ENCODE results near the gene UMODL1. TPM values are rescaled to one million over a fixed set of nuclear protein-coding genes. Genes with fewer than 3 reads are reported as not detected.

The UMODL1 gene
- total RNA-seq, 5 donors from 2014 or later (not counting 1 experiment from before 2014, with no cell fraction given) = 0.16 to 0.99 (median 0.82) TPM

- POLR2A ChIA-PET = interaction anchor here (0.7 kb wide), 2 partner anchors 14 to 1692 kb away, joined by 4 to 5 read pairs; no protein-coding TSS in a partner anchor
These were observed 22.1 kb upstream of the UMODL1 start for GRCh38 chr21:42048870-42049577.

GRCh38 chr21:42049578-42050430 is 21.3 kb upstream of the UMODL1 start:
- no peaks in the 10 kb centered on the region for H3K9me3 ChIP-seq
- ChIA-PET CTCF (no interaction called here), POLR2A (interaction anchor here in 1 of 2 donors (0.7 kb wide), 1 partner anchor 1691 kb away, joined by 5 read pairs; no protein-coding TSS in a partner anchor)
- no peaks in the 10 kb centered on the region for H3K9me3 Mint-ChIP-seq
- H3K36me3 Mint-ChIP-seq = no peaks in the 10 kb centered on the region
- H3K4me1 ChIP-seq (ENCODE audit: control insufficient read depth in 1 of 2, extremely low read depth in 1 of 2, insufficient read depth in 2 of 2, low read length in 2 of 2) = peaks cover 0 to 8% of the 10 kb centered on the region in 2 experiments
- no peak overlapping the region for H3K4me3 Mint-ChIP-seq
- no peak overlapping the region for H3K27ac ChIP-seq (ENCODE audit: low read length)
- 82% methylated on average over 16 of the region's 16 CpGs for WGBS (ENCODE audit: insufficient coverage)
- no peak for DNase-seq
- no peak for ATAC-seq (replicated peaks in 1 of 4)
- H3K27ac Mint-ChIP-seq = no peak overlapping the region
- H3K36me3 ChIP-seq (ENCODE audit: control insufficient read depth in 2 of 2, extremely low read depth in 1 of 2, insufficient read depth in 1 of 2, low read length in 1 of 2) = no peaks in the 10 kb centered on the region
- H3K27me3 Mint-ChIP-seq = no peaks in the 10 kb centered on the region
- no peak overlapping the region for H3K4me3 ChIP-seq (ENCODE audit: control insufficient read depth in 1 of 2, extremely low read depth in 1 of 2, low read length in 1 of 2)
- peaks cover 0 to 8% (median 6%) of the 10 kb centered on the region in 3 donors for H3K4me1 Mint-ChIP-seq
- H3K27me3 ChIP-seq (replicated peaks in 1 of 2; ENCODE audit: control insufficient read depth in 2 of 2, extremely low read depth in 1 of 2, insufficient read depth in 2 of 2, low read length in 1 of 2) = peaks cover 0 to 13% of the 10 kb centered on the region in 2 experiments

More at GRCh38 chr21:42048870-42049577, 22.1 kb upstream of the UMODL1 start:
- ATAC-seq (replicated peaks in 1 of 4) = no peak
- H3K4me1 ChIP-seq (ENCODE audit: control insufficient read depth in 1 of 2, extremely low read depth in 1 of 2, insufficient read depth in 2 of 2, low read length in 2 of 2) = peaks cover 0 to 8% of the 10 kb centered on the region in 2 experiments
- Mint-ChIP-seq H3K4me3 (no peak overlapping the region), H3K27me3 (no peaks in the 10 kb centered on the region), H3K9me3 (no peaks in the 10 kb centered on the region), H3K36me3 (no peaks in the 10 kb centered on the region), H3K27ac (no peak overlapping the region), H3K4me1 (peaks cover 0 to 8% (median 6%) of the 10 kb centered on the region in 3 donors)
- no peak for DNase-seq
- no peaks in the 10 kb centered on the region for H3K36me3 ChIP-seq (ENCODE audit: control insufficient read depth in 2 of 2, extremely low read depth in 1 of 2, insufficient read depth in 1 of 2, low read length in 1 of 2)
- WGBS (ENCODE audit: insufficient coverage) = 80% methylated on average over 4 of the region's 10 CpGs
- no peaks in the 10 kb centered on the region for H3K9me3 ChIP-seq
- CTCF ChIA-PET = no interaction called here
- no peak overlapping the region for H3K27ac ChIP-seq (ENCODE audit: low read length)
- no peak overlapping the region for H3K4me3 ChIP-seq (ENCODE audit: control insufficient read depth in 1 of 2, extremely low read depth in 1 of 2, low read length in 1 of 2)
- peaks cover 0 to 13% of the 10 kb centered on the region in 2 experiments for H3K27me3 ChIP-seq (replicated peaks in 1 of 2; ENCODE audit: control insufficient read depth in 2 of 2, extremely low read depth in 1 of 2, insufficient read depth in 2 of 2, low read length in 1 of 2)

- peaks cover 0 to 3% (median 0%) of the 10 kb centered on the region in 3 donors for H3K9me3 Mint-ChIP-seq
- H3K36me3 Mint-ChIP-seq = no peaks in the 10 kb centered on the region
- POLR2A ChIA-PET = no interaction called here
- ATAC-seq (replicated peaks in 1 of 4) (no peak), DNase-seq (no peak)
- H3K4me1 ChIP-seq (ENCODE audit: control insufficient read depth in 1 of 2, extremely low read depth in 1 of 2, insufficient read depth in 2 of 2, low read length in 2 of 2) = peaks cover 0 to 8% of the 10 kb centered on the region in 2 experiments
- no peak overlapping the region for H3K4me3 Mint-ChIP-seq
- no peak overlapping the region for H3K4me3 ChIP-seq (ENCODE audit: control insufficient read depth in 1 of 2, extremely low read depth in 1 of 2, low read length in 1 of 2)
- peaks cover 0 to 7% of the 10 kb centered on the region in 2 experiments for H3K27me3 ChIP-seq (replicated peaks in 1 of 2; ENCODE audit: control insufficient read depth in 2 of 2, extremely low read depth in 1 of 2, insufficient read depth in 2 of 2, low read length in 1 of 2)
- H3K36me3 ChIP-seq (ENCODE audit: control insufficient read depth in 2 of 2, extremely low read depth in 1 of 2, insufficient read depth in 1 of 2, low read length in 1 of 2) = no peaks in the 10 kb centered on the region
- no peak overlapping the region for H3K27ac ChIP-seq (ENCODE audit: low read length)
- H3K27me3 Mint-ChIP-seq = no peaks in the 10 kb centered on the region
- peaks cover 5 to 9% (median 8%) of the 10 kb centered on the region in 3 donors for H3K4me1 Mint-ChIP-seq
- no peak overlapping the region for H3K27ac Mint-ChIP-seq
- CTCF ChIA-PET = no interaction called here
- 78% methylated on average over 1 of the region's 9 CpGs for WGBS (ENCODE audit: insufficient coverage)
- no peaks in the 10 kb centered on the region for H3K9me3 ChIP-seq
These were observed 19.3 kb upstream of the UMODL1 start for GRCh38 chr21:42051788-42052187.

- Histone ChIP-seq H3K27ac (ENCODE audit: low read length) (no peak overlapping the region), H3K27me3 (replicated peaks in 1 of 2; ENCODE audit: control insufficient read depth in 2 of 2, extremely low read depth in 1 of 2, insufficient read depth in 2 of 2, low read length in 1 of 2) (no peaks in the 10 kb centered on the region), H3K4me1 (ENCODE audit: control insufficient read depth in 1 of 2, extremely low read depth in 1 of 2, insufficient read depth in 2 of 2, low read length in 2 of 2) (peaks cover 0 to 8% of the 10 kb centered on the region in 2 experiments), H3K9me3 (no peaks in the 10 kb centered on the region), H3K36me3 (ENCODE audit: control insufficient read depth in 2 of 2, extremely low read depth in 1 of 2, insufficient read depth in 1 of 2, low read length in 1 of 2) (no peaks in the 10 kb centered on the region), H3K4me3 (ENCODE audit: control insufficient read depth in 1 of 2, extremely low read depth in 1 of 2, low read length in 1 of 2) (no peak overlapping the region)
- DNase-seq (no peak), ATAC-seq (replicated peaks in 1 of 4) (no peak)
- peaks cover 12 to 20% (median 18%) of the 10 kb centered on the region in 3 donors for H3K4me1 Mint-ChIP-seq
- no peaks in the 10 kb centered on the region for H3K36me3 Mint-ChIP-seq
- H3K4me3 Mint-ChIP-seq = no peak overlapping the region
- no peak overlapping the region for H3K27ac Mint-ChIP-seq
- ChIA-PET CTCF (no interaction called here), POLR2A (no interaction called here)
- H3K27me3 Mint-ChIP-seq = no peaks in the 10 kb centered on the region
- 81% methylated on average over 6 of the region's 9 CpGs for WGBS (ENCODE audit: insufficient coverage)
- peaks cover 0 to 3% (median 0%) of the 10 kb centered on the region in 3 donors for H3K9me3 Mint-ChIP-seq
These were observed 15.7 kb upstream of the UMODL1 start for GRCh38 chr21:42055425-42055824.

- H3K9me3 ChIP-seq = no peaks in the 10 kb centered on the region
- no peak overlapping the region for H3K4me3 ChIP-seq (ENCODE audit: control insufficient read depth in 1 of 2, extremely low read depth in 1 of 2, low read length in 1 of 2)
- peaks cover 0 to 3% (median 0%) of the 10 kb centered on the region in 3 donors for H3K9me3 Mint-ChIP-seq
- no peak for ATAC-seq (replicated peaks in 1 of 4)
- H3K36me3 ChIP-seq (ENCODE audit: control insufficient read depth in 2 of 2, extremely low read depth in 1 of 2, insufficient read depth in 1 of 2, low read length in 1 of 2) = no peaks in the 10 kb centered on the region
- 68% methylated on average over 7 of the region's 11 CpGs for WGBS (ENCODE audit: insufficient coverage)
- no peak overlapping the region for H3K27ac ChIP-seq (ENCODE audit: low read length)
- H3K27ac Mint-ChIP-seq = peak overlapping the region; percentile 28 to 47
- no peaks in the 10 kb centered on the region for H3K36me3 Mint-ChIP-seq
- no peaks in the 10 kb centered on the region for H3K27me3 Mint-ChIP-seq
- no peak for DNase-seq
- ChIA-PET CTCF (no interaction called here), POLR2A (no interaction called here)
- H3K4me1 Mint-ChIP-seq = peaks cover 22 to 30% (median 28%) of the 10 kb centered on the region in 3 donors
- H3K27me3 ChIP-seq (replicated peaks in 1 of 2; ENCODE audit: control insufficient read depth in 2 of 2, extremely low read depth in 1 of 2, insufficient read depth in 2 of 2, low read length in 1 of 2) = no peaks in the 10 kb centered on the region
- no peak overlapping the region for H3K4me3 Mint-ChIP-seq
- H3K4me1 ChIP-seq (ENCODE audit: control insufficient read depth in 1 of 2, extremely low read depth in 1 of 2, insufficient read depth in 2 of 2, low read length in 2 of 2) = peaks cover 3 to 14% of the 10 kb centered on the region in 2 experiments
These were observed 14.6 kb upstream of the UMODL1 start for GRCh38 chr21:42056468-42056867.

GRCh38 chr21:42056996-42057689 is 14.0 kb upstream of the UMODL1 start:
- Histone ChIP-seq H3K4me1 (ENCODE audit: control insufficient read depth in 1 of 2, extremely low read depth in 1 of 2, insufficient read depth in 2 of 2, low read length in 2 of 2) (peaks cover 5 to 15% of the 10 kb centered on the region in 2 experiments), H3K36me3 (ENCODE audit: control insufficient read depth in 2 of 2, extremely low read depth in 1 of 2, insufficient read depth in 1 of 2, low read length in 1 of 2) (no peaks in the 10 kb centered on the region), H3K27me3 (replicated peaks in 1 of 2; ENCODE audit: control insufficient read depth in 2 of 2, extremely low read depth in 1 of 2, insufficient read depth in 2 of 2, low read length in 1 of 2) (no peaks in the 10 kb centered on the region), H3K4me3 (ENCODE audit: control insufficient read depth in 1 of 2, extremely low read depth in 1 of 2, low read length in 1 of 2) (no peak overlapping the region), H3K9me3 (no peaks in the 10 kb centered on the region), H3K27ac (ENCODE audit: low read length) (no peak overlapping the region)
- ChIA-PET POLR2A (interaction anchor here in 1 of 2 donors (0.6 kb wide), 1 partner anchor 9 kb away, joined by 3 read pairs; no protein-coding TSS in a partner anchor), CTCF (no interaction called here)
- no peaks in the 10 kb centered on the region for H3K36me3 Mint-ChIP-seq
- H3K9me3 Mint-ChIP-seq = peaks cover 0 to 3% (median 0%) of the 10 kb centered on the region in 3 donors
- H3K27me3 Mint-ChIP-seq = no peaks in the 10 kb centered on the region
- peak overlapping the region; percentile 47 to 68 for H3K27ac Mint-ChIP-seq
- peaks cover 23 to 35% (median 32%) of the 10 kb centered on the region in 3 donors for H3K4me1 Mint-ChIP-seq
- no peak for DNase-seq
- no peak for ATAC-seq (replicated peaks in 1 of 4)
- H3K4me3 Mint-ChIP-seq = no peak overlapping the region
- 78% methylated on average over 10 of the region's 17 CpGs for WGBS (ENCODE audit: insufficient coverage)

Measured in T-cell (primary cell).